ENCODE results near the gene FAM227B. TPM values are rescaled to one million over a fixed set of nuclear protein-coding genes. Genes with fewer than 3 reads are reported as not detected.
"Not testable (repeated sequence)": the region's sequence is repeated elsewhere in the genome, so short reads cannot be mapped to it uniquely, and the experiment has no call there.

FAM227B gene
- total RNA-seq, 4 donors from 2014 or later, result 13.3 to 16.7 (median 15.2) TPM

DNA sequence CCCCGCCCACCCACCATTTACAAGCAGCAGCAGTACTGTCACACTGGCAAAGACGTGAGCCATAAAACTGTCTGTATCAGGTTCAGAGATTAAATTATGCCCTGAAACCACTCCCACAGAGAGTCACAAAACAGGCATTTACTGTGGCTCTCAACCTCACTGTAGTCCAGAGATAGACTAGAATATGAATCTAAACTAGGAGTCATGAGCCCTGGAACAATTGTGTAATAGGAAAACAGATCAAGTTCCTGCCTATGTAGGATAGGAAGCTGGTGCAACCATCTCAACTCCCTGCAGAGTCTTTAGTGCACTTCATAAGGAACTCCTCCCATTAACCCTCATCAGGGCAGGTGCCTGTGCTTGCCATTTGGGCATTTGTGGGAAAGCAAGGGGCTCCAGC lies 61.7 kb downstream of the FAM227B start:
- Histone ChIP-seq H3K36me3 (no peaks in the 10 kb centered on the region), H3K9me3 (no peaks in the 10 kb centered on the region), H3K27ac (no peak overlapping the region), H3K27me3 (no peaks in the 10 kb centered on the region), H3K4me1 (no peaks in the 10 kb centered on the region), H3K4me3 (replicated peaks in 1 of 3) (no peak overlapping the region)
- intact Hi-C loops (cut with DNase I), result no loop called here
- DNase-seq, result no peak
- WGBS, 2 donors, result 95 to 96% methylated on average over 2 of the region's 2 CpGs
- TF ChIP-seq, protein P1, sequence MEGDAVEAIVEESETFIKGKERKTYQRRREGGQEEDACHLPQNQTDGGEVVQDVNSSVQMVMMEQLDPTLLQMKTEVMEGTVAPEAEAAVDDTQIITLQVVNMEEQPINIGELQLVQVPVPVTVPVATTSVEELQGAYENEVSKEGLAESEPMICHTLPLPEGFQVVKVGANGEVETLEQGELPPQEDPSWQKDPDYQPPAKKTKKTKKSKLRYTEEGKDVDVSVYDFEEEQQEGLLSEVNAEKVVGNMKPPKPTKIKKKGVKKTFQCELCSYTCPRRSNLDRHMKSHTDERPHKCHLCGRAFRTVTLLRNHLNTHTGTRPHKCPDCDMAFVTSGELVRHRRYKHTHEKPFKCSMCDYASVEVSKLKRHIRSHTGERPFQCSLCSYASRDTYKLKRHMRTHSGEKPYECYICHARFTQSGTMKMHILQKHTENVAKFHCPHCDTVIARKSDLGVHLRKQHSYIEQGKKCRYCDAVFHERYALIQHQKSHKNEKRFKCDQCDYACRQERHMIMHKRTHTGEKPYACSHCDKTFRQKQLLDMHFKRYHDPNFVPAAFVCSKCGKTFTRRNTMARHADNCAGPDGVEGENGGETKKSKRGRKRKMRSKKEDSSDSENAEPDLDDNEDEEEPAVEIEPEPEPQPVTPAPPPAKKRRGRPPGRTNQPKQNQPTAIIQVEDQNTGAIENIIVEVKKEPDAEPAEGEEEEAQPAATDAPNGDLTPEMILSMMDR (IDR thresholded peaks at IDR 0.05), result no peak
- TF ChIP-seq POLR2A (IDR thresholded peaks at IDR 0.05), result no peak

- 89 to 100% methylated on average over 2 to 3 of the region's 3 CpGs for WGBS, 2 donors
- Histone ChIP-seq H3K27me3 (no peaks in the 10 kb centered on the region), H3K9me3 (no peaks in the 10 kb centered on the region), H3K36me3 (no peaks in the 10 kb centered on the region), H3K27ac (no peak overlapping the region), H3K4me3 (replicated peaks in 1 of 3) (no peak overlapping the region), H3K4me1 (no peaks in the 10 kb centered on the region)
- intact Hi-C loops (cut with DNase I), result no loop called here
- TF ChIP-seq POLR2A (IDR thresholded peaks at IDR 0.05), result no peak
- TF ChIP-seq, protein P1 (IDR thresholded peaks at IDR 0.05), result no peak
- DNase-seq, result no peak
These were observed 64.2 kb downstream of the FAM227B start for GRCh38 chr15:49556437-49556836.

DNA sequence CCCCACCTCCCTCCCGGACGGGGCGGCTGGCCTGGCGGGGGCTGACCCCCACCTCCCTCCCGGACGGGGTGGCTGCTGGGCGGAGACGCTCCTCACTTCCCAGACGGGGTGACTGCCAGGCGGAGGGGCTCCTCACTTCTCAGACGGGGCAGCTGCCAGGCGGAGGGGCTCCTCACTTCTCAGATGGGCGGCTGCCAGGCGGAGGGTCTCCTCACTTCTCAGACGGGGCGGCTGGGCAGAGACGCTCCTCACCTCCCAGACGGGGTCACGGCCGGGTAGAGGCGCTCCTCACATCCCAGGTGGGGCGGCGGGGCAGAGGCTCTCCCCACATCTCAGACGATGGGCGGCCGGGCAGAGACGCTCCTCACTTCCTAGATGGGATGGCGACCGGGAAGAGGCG lies 70.3 kb downstream of the FAM227B start:
- intact Hi-C loops (cut with DNase I); H3K27ac ChIP-seq; H3K27me3 ChIP-seq; H3K4me1 ChIP-seq; H3K36me3 ChIP-seq; H3K4me3 ChIP-seq (replicated peaks in 1 of 3); H3K9me3 ChIP-seq; DNase-seq: not testable (repeated sequence)
- WGBS, 2 donors, result no CpG with 5 or more reads among the region's 30 CpGs

GRCh38 chr15:49538520-49538919 lies 82.1 kb downstream of the FAM227B start:
- DNase-seq, result no peak
- no peak overlapping the region for H3K4me3 ChIP-seq (replicated peaks in 1 of 3)
- no peaks in the 10 kb centered on the region for H3K27me3 ChIP-seq
- H3K4me1 ChIP-seq, result no peaks in the 10 kb centered on the region
- no peak overlapping the region for H3K27ac ChIP-seq
- H3K9me3 ChIP-seq, result no peaks in the 10 kb centered on the region
- intact Hi-C loops (cut with DNase I), result no loop called here
- TF ChIP-seq POLR2A (IDR thresholded peaks at IDR 0.05), result no peak
- TF ChIP-seq, protein P1 (IDR thresholded peaks at IDR 0.05), result no peak
- no peaks in the 10 kb centered on the region for H3K36me3 ChIP-seq

DNA sequence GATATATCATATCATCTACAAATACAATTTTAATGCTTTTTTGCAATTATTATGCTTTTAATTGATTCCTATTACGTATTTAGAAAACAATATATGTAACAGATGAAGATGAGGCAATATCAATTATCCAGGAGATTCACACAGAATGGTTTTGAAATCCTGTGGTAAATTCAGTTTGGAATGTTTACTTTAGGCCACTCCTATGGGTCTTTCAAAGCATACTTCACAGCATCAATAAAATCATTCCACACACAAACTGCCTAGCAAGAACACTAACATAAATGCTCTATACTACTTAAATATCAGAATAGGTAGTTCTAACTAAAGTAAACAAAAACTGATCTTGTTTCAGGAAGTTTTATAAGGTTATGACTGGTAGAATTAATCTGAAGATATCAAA lies 90.5 kb downstream of the FAM227B start:
- WGBS, 2 donors, result 88 to 91% methylated on average over 1 of the region's 1 CpG
- no peaks in the 10 kb centered on the region for H3K27me3 ChIP-seq

More for the DNA sequence above, 90.5 kb downstream of the FAM227B start:
- H3K4me3 ChIP-seq (replicated peaks in 1 of 3), result no peak overlapping the region
- H3K36me3 ChIP-seq, result no peaks in the 10 kb centered on the region
- no peaks in the 10 kb centered on the region for H3K9me3 ChIP-seq
- intact Hi-C loops (cut with DNase I), result no loop called here
- no peak overlapping the region for H3K27ac ChIP-seq
- TF ChIP-seq POLR2A (IDR thresholded peaks at IDR 0.05), result no peak
- TF ChIP-seq, protein P1 (IDR thresholded peaks at IDR 0.05), result no peak
- H3K4me1 ChIP-seq, result no peaks in the 10 kb centered on the region
- no peak for DNase-seq

All from thyroid gland (tissue), 4 donors.